Fibroblast of lung (primary cell): ENCODE measurements around the gene METTL25B.

Experiments used
- EZH2 ChIP-seq: IDR thresholded peaks from 2 replicates; pipeline ENCODE4 v1.5.1; 2012; ENCODE audit warnings: low read length, control low read depth, mild to moderate bottlenecking; ENCODE audit errors: missing control alignments
- TF ChIP-seq, protein P1 (sequence below), 2 donors: IDR thresholded peaks in 1 of 2; conservative IDR thresholded peaks in 1 of 2; 1 replicate in 1 of 2; 2 replicates in 1 of 2; pipeline ENCODE4 v1.5.1; 2011 to 2012; ENCODE audit warnings: low read length in 2 of 2, control low read depth in 1 of 2, inconsistent platforms in 1 of 2, low read depth in 1 of 2, mild to moderate bottlenecking in 1 of 2

DNA sequence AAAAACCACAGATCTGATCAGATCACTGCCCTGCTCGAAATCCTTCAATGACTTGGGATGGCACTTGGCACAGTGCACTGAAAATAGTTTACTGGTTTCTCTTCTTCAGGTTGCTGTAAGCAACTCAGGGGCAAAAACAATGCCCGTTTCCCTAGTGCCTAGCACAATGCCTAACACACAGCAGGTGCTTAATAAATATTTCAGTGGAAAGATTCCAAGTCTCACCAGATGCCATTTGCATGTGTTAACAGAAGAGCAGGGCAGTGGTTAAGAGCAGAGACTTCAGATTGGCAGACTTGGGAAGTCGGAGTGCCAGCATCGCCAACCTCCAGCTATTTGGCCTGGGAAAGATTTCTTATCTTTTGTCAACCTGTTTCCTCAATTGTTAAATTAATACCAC, 10.9 kb upstream of the METTL25B start:
- TF ChIP-seq, protein P1, sequence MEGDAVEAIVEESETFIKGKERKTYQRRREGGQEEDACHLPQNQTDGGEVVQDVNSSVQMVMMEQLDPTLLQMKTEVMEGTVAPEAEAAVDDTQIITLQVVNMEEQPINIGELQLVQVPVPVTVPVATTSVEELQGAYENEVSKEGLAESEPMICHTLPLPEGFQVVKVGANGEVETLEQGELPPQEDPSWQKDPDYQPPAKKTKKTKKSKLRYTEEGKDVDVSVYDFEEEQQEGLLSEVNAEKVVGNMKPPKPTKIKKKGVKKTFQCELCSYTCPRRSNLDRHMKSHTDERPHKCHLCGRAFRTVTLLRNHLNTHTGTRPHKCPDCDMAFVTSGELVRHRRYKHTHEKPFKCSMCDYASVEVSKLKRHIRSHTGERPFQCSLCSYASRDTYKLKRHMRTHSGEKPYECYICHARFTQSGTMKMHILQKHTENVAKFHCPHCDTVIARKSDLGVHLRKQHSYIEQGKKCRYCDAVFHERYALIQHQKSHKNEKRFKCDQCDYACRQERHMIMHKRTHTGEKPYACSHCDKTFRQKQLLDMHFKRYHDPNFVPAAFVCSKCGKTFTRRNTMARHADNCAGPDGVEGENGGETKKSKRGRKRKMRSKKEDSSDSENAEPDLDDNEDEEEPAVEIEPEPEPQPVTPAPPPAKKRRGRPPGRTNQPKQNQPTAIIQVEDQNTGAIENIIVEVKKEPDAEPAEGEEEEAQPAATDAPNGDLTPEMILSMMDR (conservative IDR thresholded peaks at IDR 0.05 in 1 of 2, IDR thresholded peaks at IDR 0.05 in 1 of 2; ENCODE audit: low read depth in 1 of 2, low read length in 2 of 2) = no peak
- TF ChIP-seq EZH2 = no peak
